NCI-H2107 treated with DMSO at 0.1 percent for 48 hours (cell line): Measurements from ENCODE around the gene PWWP2B.

Source experiments
- DNase-seq: peaks from one replicate; lab custom pipeline; 2025; ENCODE audit not compliant: unreplicated experiment; lab: John Stamatoyannopoulos, UW

PWWP2B gene

GRCh38 chr10:132393695-132394181, 3.3 kb upstream of the PWWP2B start:
- no peak for DNase-seq

DNA sequence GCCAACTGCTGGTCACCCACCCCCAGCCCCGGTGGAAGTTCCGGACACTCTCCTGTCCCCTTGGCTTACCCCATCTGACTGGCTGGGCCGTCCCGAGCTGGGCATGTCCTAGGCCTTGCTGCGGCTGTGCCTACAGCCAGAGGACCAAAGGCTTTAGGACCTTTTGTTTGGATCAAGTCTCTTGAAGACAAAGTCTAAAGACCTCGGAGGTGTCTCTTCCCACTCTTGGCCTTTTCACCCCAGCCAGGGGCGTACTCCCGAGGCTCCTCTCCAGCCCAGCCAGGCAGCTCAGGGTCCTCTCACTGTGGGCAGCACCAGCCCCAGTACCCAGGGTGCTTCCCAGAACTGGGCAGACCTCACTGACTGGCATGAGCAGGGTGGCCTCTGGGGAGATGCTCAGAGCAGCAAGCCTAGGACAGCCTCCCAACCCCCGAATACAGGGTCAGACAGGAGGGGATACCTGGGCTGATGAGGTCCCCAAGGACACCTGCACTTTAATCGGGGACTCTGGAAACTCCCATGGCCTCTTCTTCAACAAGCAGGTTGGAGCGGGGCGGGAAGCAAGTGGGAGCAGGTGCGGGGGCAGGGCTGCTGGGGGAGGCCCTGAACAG, 2.7 kb upstream of the PWWP2B start:
- DNase-seq = no peak

GRCh38 chr10:132394936-132395703, 1.9 kb upstream of the PWWP2B start:
- no peak for DNase-seq

DNA sequence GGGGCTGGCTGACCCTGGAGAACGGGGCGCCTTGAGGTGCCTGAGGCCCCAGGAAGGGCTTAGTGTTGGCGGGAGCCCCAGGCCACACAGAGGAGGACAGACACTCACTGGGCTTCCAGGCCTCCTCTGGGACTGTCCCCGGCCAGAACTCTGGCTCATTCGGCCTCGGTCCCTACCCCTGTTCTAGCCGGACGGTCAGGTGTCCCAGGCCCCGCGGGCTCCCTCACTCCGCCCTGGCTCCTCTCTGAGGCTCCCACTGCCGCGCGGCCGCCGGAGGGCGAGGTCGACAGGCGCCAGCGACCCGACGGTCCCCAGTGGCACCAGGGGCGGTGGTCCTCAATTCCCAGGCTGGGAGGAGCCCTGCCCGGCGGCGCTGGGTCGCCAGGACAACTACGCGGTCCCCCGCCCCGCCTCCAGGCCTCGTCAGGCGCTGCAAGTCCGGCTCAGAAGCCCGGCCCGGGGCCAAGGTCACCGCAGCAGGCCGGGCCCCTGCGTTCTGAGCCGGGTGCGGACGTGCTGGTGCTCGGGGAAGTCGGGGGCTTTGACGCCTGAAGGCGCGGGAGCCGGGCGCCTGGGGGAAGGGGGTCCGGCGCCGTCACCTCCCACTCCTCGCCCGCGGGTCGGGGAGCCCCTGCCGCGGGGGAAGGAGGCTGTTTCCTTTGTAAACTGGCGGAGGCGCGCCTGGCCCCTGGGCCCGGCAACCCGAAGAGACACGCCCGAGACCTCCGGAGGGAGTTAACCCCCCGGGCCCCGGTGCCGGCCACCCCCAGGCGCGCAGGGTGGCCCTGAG, 1.1 kb upstream of the PWWP2B start:
- no peak for DNase-seq

GRCh38 chr10:132396494-132397035, 435 bp upstream of the PWWP2B start:
- no peak for DNase-seq

DNA sequence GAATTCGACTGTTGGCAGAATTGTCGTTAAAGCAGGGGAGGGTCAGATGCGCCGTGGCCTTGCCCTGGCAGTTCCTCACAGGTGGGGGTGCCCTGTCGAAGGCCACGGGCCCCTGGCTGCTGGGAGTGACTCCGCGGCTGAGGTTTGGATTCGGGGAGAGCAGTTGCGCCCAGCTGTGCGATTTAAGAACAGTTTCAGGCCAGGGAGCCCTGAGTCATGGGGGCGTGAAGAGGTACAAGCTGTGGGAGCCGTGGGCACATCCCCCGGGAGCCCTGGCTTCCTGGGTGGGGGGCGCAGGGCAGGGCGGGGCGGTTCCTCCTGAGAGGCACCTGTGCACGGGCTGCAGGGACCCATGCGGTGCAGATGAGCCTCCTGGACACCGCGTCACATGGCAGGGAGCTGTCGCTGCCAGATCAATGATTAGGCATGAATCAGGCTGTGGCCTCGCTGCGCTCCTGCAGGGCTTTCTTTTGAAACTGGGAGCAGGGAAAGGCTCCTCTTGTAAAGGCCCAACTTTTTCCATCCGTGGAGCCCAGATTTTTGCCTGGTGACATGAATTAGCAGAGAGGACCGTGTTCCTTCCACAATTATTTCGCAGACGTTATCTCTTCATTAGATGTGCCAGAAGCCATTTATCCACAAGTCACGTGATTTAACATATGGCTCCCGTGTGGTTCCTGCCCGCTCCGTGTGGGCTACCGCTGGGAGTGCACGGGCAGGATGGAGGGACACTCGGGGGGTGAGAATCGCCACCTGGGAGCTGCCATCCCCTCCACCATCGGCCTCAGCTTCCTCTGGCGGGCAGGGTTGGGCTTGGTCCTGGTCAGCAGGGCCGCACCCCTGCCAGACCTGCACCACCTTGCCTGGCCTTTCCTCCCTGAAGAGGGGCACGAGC, 918 bp downstream of the PWWP2B start:
- no peak for DNase-seq

- DNase-seq = no peak
Measured at GRCh38 chr10:132398566-132398991, 1.6 kb downstream of the PWWP2B start.

GRCh38 chr10:132399117-132400035, 2.4 kb downstream of the PWWP2B start:
- DNase-seq = peak; percentile 52

DNA sequence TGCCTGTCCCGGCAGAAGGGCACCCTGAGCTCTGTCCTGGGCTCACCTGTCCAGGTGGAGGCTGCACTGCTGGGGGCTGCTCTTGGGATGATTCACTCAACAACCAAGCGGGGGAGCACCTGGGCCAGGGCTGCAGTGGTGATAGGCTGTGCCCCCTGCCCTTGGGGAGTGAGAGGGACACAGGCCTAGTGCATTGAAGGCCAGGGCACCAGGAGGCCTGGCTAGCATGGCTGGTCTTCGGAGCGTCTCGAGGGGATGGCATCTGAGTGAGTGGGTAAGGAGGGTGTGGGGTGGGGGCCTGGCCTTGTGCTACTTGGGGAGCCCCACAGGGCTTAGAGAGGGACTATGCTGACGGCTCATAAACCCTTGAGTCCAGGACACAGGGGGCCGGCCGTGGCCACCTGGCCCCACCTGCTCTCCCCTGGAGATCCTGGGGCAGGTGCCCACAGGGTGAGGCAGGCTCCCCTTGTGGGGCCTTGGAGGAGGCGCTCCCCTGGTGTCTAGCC, 3.1 kb downstream of the PWWP2B start:
- no peak for DNase-seq

GRCh38 chr10:132400547-132401151, 3.6 kb downstream of the PWWP2B start:
- DNase-seq = no peak

DNA sequence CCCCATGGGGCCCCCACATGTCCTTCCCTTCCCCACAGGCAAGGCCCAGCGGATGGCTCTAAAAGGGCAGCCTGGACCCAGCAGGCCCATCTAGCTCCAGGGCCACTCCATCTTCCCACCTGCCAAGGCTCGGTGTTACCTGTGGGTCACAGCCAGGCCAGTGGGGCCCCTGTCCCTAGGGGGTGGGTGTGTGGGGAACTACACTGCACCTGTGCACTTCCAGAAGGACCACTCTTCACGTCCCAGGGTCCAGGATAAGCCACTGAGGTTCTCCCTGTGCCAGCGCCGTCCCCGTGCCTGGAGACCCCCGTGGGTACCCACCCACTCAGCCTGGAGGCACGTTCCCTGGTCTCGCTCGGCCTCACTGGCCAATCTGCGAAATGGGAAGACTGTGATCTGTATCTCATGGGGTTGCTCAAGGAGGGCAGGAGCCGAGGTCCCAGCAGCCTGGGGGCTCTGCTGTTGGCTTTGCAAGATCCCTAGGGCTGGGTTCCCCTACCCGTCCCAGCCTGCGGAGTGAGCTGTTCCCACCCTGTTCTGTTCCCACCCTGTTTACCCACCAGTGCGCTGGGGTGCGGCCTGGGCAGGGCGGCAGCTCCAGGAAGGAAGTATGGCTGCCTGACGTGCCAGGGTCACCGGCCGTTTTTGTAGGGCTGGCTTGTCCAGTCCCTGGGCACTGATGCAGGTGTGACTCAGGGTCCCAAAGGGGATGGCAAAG, 4.6 kb downstream of the PWWP2B start:
- no peak for DNase-seq

DNA sequence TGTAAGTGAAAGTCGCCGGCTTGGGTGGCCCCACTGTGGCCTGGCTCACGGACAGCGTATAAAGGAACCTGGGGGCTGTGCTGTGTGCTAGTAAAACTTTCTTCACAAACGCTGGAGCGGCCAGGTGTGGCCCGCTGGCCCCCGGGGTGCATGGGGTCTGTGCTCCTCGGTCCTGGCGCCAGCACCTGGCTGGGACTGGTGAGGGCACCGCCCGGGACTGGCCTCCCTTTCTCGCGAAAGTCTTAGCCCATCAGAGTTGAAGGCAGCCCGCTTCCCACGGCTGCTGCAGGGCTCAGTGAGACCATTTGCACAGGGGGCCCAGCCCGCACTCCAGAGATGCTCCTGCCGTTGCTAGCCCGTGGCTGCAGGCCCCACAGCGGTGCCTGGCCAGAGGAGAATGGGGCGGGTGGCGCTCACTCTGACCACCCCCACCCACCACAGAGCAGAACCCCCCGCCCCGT, 5.8 kb downstream of the PWWP2B start:
- no peak for DNase-seq

GRCh38 chr10:132403511-132404168, 6.6 kb downstream of the PWWP2B start:
- DNase-seq = no peak

- DNase-seq = no peak
Measured at GRCh38 chr10:132404169-132404880, 7.3 kb downstream of the PWWP2B start.

- no peak for DNase-seq
Measured at GRCh38 chr10:132404911-132405462, 8.0 kb downstream of the PWWP2B start.

GRCh38 chr10:132405463-132405991, 8.5 kb downstream of the PWWP2B start:
- no peak for DNase-seq
